Left kidney (tissue), 2 donors: Measurements from ENCODE around the gene CDR2. TPM values are rescaled to one million over a fixed set of nuclear protein-coding genes. Genes with fewer than 3 reads are reported as not detected.
A peak's percentile ranks its signal among the peaks of the same experiment; 100 is the strongest.

Source experiments
- DNase-seq: peaks from one replicate; pipeline ENCODE4 v3.0.0-alpha.2; 2013
- polyA plus RNA-seq: library from polyadenylated mRNA; unstranded; fragments of 120-200 nt; gene quantifications from one replicate; pipeline ENCODE4 v1.2.1, GENCODE V29; 2013; ENCODE audit not compliant: insufficient read length

Gene CDR2
- polyA plus RNA-seq, 1 donor = 33.5 TPM

- DNase-seq = no peak
Measured at GRCh38 chr16:22324787-22325597, 49.4 kb downstream of the CDR2 start.

DNA sequence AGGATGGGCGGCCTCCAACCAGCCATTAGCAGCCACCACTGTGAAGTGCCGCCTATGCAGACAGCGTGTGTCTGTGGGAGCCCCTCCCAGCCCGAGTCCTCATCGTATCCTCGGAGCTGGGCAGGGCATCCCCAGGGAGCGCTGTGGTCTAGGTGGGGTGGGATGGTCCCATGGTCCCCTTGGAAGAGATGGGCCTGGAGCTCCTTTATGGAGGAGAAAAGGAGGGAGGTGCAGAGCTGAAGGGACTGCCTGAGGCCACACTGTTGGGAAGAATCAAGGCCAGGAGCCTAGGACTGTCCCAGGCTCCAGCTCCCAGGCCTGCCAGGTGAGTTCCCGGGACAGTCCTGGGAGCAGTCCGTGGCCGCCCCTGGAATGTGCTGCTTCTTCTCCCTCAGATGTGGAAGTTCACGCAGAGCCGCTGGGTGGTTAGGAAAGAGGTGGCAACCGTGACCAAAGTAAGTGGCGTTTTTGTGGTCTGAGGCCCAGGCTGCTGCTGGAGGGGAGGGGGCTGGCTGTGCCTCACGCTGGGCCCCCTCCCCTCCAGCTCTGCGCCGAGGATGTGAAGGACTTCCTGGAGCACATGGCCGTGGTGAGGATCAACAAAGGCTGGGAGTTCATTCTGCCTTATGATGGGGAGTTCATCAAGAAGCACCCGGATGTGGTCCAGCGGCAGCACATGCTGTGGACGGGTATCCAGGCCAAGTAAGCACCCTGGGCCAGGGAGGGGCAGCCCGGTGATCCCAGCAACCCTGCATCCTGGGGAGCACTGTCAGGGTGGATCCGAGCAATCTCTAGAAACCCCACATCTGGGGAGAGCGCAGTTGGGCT lies 50.2 kb downstream of the CDR2 start:
- DNase-seq = no peak

GRCh38 chr16:22323173-22323958 lies 51.1 kb downstream of the CDR2 start:
- DNase-seq = no peak

DNA sequence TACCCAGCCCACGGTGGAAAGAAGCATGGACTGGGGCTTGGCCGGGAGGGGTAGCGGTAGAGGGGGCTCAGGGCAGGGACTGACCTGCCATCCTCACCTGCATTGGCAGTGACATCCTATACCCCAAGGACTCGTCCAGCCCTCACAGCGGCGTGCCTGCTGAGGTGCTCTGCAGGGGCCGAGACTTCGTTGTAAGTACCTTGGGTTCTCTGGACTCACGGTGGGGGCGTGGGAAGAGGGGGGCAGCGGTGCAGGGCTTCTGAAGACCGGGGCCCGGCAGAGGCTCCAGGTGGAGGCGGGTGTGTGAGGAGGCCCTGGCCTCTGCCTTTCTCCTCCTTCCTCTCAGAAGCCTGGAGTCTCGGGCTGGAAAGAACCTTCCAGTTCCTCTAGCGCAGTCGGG lies 51.7 kb downstream of the CDR2 start:
- no peak for DNase-seq

DNA sequence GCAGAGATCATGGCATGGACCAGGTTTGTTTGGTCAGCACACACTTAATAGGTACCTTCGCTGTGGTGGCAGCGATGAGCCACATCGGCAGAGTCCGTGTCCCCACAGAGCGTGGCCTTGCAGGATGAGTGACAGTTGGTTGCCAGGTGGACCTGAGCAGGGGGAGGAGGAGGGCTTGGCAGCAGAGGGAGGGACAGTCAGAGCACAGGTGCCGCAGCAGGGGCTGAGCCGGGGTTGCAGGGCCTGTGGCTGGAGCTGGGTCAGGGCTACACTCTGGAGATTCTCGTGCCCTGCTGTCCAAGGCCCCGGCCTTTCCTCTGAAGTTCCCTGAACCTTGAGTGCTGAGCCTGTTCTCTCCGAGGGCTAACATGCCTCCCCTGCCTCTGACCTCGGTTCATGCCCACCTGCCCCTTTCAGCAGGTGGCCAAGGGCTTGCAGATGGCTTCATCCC lies 52.4 kb downstream of the CDR2 start:
- no peak for DNase-seq

DNA sequence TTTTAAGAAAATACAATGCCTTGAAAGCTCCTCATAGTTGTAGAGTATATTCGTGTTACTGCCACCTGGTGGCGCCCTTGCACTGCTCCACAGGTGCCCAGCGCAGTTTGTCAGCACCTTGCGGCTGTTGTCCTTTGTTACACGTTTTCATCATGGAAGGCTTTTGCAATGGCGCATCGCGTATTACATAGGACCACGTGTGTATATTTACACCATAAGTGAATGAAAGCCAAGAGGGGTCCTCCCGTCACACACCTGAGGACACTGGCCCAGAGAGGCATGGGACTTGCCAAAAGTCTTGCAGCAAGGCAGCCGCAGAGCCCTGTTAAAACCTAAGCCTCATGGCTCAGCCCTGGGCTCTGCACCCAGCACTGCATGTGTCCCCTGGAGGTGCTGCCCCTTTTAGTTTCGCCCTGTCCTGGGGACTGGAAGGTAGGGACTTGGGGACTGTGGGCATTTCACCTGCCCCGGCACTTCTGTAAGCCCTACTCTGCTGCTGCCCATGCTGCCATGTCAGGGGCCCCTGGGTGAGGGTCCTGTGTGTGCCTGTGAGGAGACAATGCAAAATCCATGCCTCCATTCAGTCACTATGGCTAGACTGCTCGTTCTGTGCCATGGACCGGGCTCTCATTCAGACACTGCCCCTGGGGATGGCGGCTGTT lies 52.9 kb downstream of the CDR2 start:
- peak; percentile 63 for DNase-seq

- DNase-seq = no peak
Measured at GRCh38 chr16:22320572-22321339, 53.7 kb downstream of the CDR2 start.

GRCh38 chr16:22318690-22319358 lies 55.6 kb downstream of the CDR2 start:
- no peak for DNase-seq

DNA sequence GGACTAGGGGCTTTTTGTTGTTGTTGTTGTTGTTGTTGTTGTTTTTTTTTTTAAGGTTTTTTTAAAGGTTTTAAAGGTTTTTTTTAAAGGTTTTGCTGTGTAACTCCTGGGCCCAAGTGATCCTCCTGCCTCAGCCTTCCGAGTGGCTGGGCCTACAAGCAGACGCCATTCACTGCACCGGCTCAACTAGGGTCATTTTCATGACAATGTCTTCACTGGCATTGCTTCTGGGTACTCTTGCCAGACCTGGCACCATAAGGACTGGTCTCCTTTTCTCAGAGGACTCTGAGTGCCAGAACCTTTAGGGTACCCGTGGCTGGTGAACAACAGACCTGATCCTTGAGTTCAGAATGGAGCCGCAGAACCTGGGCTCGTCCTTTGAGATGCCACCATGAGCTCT lies 56.8 kb downstream of the CDR2 start:
- DNase-seq = no peak

GRCh38 chr16:22317001-22317530 lies 57.4 kb downstream of the CDR2 start:
- no peak for DNase-seq

- DNase-seq = no peak
Measured at GRCh38 chr16:22316411-22316811, 58.0 kb downstream of the CDR2 start.

DNA sequence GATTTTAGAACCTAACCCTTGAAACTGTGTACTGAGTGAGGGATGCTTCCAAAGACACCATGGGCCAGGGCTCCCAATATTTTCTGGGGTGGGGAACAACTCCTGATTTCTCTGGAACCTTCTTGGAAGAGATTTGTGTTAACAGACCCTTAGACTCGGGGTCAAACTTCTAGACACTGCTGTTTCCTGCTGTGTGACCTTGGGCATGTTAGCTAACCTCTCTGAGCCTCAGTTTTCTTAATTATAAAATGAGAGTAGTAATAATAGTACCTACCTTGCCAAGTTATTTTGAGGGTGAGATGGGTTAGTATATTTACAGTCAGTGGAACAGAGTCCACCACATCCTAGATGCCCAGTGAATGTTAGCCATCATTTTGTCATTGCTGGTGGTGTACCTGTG lies 58.4 kb downstream of the CDR2 start:
- DNase-seq = no peak

DNA sequence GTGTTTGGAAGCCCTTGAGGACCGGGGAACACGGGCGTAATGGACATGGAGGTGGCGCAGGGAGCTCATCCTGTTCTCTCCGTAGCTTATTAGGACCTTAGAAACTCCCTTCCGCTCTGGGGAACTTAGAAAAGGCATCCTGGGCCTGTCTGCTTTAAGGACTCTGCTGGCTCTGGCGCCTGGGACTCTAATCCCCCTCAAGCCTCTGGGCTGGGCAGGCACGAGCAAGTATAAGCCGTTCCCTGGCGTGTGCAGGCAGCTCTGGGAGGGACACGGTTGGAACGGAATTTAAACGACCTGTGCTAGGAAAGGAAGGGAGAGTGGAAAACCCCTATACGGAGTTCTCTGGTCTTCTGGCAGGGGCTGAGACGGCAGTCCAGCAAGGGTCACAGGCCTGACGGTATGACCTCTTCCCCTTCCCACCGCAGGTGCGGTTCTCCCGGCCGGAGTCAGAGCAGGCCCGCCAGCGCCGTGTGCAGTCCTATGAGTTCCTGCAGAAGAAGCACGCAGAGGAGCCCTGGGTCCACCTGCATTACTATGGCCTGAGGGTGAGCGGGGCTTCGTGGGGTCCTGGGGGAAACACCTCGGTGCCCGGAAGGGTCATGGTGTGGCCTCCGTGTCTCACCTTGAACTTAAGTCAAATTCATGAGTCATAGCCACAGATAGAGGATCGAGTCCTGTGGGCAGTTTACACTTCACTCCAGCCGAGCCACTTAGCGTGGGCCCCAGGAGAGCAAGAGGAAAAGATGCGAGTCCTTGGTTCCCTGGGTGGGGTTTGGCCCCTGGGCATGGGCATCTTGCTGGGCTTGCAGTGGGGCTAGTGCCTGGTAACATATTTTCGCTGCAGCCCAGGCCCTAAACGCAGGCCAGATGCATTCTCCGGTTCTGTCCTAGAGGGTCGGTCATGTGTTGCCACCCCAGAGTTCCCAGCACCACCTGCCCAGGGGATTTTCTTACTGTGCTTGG lies 59.5 kb downstream of the CDR2 start:
- no peak for DNase-seq

- no peak for DNase-seq
Measured at GRCh38 chr16:22313876-22314470, 60.4 kb downstream of the CDR2 start.

DNA sequence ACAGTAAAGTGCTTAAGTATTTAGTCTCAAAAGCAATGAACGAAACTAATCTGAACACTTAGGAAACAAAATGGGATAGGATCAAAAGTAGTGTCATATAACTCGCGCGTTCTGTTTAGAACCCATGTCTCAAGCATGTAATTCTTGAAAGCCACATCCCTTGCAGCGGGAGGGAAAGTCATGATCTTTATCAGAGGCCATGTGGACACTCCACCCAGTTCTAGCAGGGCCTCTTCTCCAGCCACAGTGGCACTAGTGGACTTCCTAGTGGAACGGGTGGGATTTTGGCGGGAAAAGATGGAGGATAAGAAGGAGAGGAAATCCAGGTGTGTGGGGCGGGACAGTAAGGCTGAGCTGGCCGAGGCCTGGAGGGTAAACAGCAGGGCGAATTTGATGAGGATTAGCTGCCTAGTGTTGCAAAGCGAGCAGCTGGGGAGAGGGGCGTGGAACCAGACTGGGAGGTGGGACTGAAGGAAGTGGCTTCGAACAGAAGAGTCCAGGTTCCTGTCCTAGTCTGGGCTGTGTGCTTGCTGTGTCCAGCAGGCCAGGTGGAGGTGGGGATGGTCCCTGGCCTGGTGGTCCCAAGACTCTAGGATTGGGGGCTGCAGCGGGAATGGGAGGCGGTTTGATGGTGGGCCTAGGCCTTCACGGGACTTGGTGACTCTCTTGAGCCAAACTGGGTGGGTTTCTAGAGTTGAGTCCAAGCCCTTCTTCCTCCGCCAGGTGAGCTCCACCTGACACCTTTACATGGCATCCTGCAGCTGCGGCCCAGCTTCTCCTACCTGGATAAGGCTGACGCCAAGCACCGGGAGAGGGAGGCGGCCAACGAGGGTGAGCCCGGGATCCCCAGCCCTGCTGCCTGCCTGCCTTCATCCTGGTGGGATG lies 61.3 kb downstream of the CDR2 start:
- no peak for DNase-seq

DNA sequence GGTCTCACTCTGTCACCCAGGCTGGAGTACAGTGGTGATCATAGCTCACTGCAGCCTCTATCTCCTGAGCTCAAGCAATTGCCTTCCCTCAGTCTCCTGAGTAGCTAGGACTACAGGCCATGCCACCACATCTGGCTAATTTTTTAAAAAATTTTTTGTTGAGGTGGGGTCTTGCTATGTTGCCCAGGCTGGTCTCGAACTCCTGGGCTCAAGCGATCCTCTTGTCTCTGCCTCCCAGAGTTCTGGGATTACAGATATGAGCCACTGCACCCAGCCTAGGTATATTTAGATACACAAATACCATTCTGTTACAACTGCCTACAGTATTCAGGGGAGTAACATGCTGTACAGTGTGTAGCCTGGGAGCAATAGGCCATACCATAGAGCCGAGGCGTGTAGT lies 62.9 kb downstream of the CDR2 start:
- DNase-seq = no peak

DNA sequence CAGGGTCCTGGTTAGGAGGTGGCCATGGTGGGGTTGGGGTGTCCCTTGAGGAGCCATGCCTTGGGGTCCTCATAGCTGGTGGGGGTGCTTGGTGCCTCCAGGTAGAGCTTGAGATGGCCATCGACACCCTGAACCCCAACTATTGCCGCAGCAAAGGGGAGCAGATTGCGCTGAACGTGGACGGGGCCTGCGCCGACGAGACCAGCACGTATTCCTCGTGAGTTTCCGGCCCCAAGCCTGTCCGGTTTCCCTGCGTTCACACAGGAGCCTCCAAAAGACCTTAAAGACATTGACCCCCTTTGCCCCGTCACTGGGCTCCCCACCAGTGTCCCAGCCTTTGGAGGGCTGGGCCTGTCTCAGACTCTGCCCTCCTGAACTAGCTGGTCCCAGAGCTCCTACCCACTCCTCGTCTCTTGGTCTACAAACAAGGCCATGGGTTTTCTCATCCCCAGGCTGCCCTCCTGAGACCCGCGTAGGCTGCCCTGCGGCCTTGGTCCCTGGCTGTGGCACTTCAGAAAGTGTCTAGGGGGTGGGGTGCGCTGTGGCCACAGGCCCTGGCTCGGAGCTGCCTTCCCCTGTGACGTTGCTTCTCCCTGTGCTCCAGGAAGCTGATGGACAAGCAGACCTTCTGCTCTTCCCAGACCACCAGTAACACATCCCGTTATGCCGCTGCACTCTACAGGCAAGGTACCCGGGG lies 65.4 kb downstream of the CDR2 start:
- DNase-seq = no peak
